Measurements from ENCODE around the gene SIRPB2.
A peak's percentile ranks its signal among the peaks of the same experiment; 100 is the strongest.

Gene SIRPB2

DNA sequence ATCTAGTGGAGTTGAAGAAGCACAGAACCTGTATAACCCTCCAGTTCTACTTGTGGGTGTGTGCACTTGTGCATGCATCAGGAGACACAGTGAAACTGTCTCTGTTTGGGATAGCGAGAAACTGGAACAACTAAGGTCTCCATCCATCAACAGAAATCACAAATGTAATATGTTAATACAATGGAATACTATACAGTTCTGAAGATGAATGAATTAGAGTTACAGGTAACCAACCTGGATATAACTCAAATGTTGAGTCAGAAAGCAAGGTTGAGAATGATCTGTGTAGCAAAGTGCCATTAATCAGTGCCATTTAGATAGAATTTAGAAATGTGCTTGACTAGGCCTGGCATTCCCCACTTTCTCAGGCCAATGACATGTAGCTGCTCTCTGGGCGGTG lies 20.0 kb downstream of the SIRPB2 start:
- no peak for DNase-seq (ENCODE audit: low read depth, low spot score)

DNA sequence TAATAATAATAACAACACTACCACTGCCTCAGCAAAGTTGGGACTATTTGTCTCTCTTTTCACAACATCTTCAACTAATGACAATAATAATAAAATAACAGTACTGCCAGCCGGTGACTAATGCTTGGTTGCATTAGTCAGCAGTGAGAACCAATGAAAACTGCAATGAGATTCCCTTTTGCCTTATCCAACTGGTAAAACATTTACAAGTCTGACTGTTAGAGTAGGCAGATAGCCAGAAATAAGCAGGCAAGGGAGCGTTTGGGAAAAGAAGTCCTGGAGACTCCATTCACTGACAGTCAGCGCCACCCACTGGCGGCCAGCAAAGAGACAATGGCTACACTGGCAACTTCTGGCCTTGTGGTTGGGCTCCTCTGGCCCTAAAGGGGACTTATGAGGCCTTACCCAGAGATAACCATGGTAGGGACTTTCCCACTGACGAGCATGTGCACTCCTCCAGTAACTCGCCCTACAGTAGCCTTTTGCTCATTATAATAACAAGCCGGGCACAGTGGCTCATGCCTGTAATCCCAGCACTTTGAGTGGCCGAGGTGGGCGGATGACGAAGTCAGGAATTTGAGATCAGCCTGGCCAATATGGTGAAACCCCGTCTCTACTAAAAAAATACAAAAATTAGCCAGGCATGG lies 21.2 kb downstream of the SIRPB2 start:
- peak; percentile 65 for DNase-seq (ENCODE audit: low read depth, low spot score)

DNA sequence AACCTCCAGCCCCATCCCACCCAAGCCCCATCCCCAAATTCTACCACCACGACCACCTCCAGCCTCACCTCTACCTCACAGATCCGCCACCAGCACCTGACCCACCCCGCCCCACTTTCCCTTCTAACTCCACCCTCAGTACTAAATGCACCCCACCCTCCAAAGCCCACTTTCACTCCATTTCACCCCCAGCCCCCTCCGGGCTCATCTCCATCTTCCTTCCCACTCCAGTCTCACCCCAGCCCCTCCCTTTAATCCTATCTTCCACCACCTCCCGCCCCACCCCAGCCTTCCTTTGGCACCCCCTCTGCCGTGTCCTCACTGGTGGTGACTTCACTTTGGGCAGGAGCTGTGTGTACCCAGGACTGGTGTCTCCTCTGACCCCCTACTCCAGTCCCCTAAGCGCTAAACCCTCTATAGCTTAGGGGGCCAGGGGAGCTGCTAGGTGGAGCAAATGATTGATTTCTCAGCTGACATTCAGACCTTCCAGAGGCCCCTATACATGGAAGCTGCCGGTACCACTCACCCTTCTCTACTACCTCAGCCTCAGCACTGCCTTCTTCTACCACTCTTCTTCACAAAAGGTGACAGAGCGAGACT lies 21.8 kb downstream of the SIRPB2 start:
- DNase-seq (ENCODE audit: low read depth, low spot score), result no peak

DNA sequence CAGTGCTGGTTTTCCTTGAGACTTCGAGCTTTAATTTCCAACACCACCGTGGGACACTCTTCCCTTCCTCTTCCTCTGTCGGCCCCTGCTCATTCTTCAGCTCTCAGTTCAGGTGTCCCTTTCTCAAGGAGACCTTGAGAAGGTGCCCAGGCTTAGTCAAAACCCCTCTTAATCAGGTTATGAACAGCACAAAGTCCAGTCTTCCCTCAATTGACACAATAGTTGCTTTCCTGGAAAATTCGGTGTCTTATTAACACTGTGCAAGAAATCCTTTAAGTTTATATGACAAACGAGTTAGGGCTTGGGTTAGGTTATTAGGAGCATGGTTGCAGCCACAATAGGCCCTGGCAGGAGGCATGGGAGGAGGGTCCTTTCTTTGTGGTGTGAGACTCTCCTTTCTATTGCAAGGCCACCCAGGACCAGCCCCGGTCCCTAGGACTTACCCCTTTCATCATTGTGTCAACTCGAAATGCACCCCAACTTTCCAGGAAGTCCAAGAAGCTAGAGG lies 23.0 kb downstream of the SIRPB2 start:
- no peak for DNase-seq (ENCODE audit: low read depth, low spot score)

DNA sequence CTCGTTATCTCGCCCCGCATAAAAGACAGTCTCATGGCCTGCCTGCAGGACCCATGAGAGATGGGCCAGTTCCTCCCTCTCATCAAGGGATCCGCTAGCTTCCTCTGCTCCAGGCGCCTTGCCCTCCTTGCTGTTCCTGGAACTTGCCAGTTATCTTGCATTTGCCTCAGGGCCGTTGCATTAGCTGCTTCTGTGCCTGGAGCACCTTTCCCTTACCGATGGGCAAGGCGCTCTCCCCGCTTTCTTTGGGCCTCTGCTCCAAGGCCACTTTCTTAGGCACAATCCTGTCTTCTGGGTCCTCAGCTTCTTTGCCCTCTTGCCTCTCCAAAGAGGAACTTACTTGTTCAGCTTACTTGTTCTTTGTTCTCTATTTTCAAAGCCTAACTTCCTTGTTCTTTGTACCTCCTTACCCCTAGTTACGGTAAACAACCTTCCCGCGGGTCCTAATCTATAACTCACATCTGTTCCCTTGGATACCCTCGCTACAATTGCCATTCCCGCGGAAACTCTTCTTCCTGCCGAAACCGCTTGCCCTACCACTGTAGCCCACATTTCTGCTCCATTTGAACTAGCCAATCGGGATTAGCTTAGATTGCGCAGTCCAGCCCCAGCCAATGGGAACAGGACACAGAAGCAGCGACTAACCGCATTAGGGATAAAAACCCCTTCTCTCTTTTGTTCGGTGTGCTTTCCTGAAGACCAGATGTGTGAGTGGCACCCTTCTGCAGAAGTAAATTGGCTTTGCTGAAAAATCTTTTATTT lies 23.7 kb downstream of the SIRPB2 start:
- no peak for DNase-seq (ENCODE audit: low read depth, low spot score)

DNA sequence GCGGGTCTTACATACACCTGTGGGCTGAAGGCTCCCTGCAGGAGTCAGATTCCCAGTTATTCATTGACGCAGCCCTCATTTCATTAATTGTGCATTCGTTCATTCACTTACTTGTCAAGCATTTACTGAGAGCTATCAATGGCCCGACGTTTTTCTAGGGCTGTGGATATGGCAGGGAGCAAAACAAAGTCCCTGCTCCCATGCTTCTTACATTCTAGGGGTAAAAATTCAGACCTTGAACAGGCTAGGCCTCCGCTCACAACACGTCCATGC lies 24.2 kb downstream of the SIRPB2 start:
- no peak for DNase-seq (ENCODE audit: low read depth, low spot score)

DNA sequence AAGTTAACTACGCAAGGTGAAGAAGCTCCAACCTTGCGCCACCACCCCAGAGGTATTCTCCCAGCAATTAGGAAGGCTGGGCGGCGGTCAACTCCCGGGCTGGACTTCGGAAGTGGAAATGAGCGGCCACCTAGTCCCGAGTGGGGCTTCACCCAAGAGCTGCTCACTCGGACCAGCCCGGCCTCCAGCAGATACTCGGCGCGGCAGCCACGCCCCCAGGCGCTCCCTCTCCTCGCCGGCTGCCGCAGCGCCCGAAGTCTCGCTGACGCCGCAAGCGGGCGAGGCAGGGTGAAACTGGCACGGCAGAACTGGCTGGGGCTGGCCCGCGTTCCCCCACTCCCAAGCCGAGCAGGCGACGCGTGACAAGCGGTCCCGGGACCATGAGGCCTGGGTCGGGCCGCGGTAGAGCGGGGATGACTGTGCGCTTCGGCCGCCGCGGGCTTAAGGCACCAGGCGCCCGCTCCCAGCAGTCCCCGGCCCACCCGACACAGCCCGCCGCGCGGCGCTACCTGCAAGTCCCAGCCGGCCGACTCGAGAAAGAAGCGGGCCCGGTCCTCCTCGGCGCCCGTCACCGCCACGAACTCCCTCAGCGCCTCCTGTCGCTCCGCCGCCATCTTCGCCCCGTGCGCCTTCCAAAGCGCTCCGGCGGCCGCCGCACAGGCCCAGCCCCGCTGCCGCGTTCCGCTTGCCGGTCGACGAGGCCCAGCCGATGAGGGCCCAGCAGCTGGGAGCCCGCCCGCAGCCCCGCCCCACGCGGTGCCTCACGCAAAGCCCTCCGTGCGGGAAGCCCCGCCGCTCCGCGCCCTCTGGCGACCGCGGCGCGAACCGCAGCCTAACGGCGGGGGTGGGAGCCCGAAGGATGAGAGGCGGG lies 24.8 kb downstream of the SIRPB2 start, which contains the start of gene NSFL1C:
TSS of gene NSFL1C (minus strand) at position 639 of the 871 bp plus-strand sequence. CDS start at position 614, 25 bp downstream.
- peak; percentile 42 for DNase-seq (ENCODE audit: low read depth, low spot score)

DNA sequence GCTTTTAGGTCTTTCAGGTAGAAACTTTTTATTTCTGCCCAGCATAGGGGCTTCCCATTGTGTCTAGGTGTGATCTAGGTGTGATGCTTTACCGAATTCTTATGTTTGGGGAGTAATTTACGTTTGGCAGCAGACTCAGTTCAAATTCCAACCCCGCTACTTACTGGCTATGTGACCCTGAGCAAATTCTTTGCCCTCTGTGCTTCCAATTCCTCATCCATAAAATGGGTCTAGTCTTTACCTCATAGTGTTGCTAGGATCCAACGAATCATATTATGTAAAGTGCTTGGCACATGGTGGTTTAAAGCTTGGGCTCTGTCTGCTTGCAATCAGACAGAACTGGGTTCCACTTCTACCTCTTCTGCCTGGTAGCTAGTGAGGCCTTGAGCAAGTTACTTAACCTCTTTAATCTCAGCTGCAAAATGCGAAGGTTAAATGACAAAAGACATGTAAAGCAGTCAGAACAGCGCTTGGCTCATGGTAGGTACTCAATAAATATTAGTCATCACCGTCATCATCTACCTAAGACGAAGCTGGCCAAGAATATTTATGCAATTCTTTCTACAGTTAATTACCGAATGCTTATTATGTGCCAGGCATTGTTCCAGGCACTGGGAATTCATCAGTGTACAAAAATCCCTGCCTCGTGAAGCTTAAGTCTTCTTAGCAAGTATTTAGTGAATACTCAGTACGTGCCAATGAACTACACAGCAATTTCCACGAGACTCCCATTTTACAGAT lies 25.6 kb downstream of the SIRPB2 start:
- DNase-seq (ENCODE audit: low read depth, low spot score), result no peak

DNA sequence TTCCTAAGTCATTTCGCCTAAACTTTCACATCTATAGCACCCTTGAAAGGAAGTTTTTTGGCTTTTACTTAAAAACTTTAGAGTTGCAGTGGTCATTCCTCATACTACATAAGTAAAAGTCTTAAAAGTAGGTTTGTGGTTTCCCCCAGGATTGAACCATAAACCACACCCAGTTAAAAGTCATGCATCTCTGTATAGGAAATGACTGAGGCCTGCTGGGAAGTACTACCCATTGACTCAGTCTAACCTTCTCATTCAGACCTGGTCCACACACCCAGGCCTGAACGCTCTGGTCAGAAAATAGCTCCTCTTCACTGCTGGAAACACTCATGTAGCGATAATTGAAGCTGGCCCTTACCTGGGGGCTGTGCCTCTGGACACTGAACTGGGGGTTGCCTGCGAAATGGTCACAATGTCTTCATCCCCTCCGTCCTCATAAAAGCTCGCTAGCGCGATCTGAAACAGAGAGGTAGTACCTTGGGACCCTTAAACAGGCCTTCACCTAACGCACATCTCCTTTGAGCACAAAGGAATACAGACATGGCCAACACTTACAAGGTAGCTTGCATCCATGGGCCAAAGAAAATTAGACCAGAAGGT lies 27.1 kb downstream of the SIRPB2 start:
- no peak for DNase-seq (ENCODE audit: low read depth, low spot score)

DNA sequence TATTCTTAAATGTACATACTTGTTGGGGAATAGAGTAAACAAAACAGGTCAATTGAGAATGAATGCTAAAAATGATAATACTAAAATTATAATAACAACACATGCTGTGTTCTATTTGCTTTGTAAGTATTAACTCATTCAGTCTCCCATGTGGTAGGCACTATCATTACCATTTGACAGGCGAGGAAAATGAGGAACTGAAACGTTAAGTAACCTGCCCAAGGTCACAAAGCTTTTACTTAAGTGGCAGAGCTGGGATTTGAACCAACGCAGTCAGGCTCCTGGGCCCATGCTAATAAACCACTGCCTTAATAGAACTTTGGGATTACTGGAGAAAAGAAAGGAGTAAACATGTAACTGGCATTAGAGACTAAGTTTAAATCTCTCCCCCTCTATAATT lies 28.4 kb downstream of the SIRPB2 start:
- DNase-seq (ENCODE audit: low read depth, low spot score), result no peak

DNA sequence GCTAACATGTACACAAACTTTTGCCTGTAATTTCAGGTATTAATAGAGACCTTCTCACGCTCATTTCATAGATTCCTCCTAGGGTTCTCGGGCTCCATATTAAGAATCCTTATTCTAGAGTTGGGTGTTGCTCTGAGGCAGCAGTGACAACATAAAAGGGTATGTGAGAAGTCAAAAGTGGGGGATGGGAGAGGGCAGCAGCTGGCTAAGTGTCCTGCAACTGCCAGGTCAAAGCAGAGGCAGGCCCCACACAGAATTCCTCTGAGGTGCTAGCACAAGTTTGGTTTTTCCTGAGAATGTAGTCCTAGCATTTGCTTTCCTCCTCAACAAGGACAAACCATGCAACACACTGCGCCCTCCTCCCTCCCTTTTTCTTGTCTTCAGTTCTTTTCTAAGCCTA lies 29.2 kb downstream of the SIRPB2 start:
- DNase-seq (ENCODE audit: low read depth, low spot score), result no peak

DNA sequence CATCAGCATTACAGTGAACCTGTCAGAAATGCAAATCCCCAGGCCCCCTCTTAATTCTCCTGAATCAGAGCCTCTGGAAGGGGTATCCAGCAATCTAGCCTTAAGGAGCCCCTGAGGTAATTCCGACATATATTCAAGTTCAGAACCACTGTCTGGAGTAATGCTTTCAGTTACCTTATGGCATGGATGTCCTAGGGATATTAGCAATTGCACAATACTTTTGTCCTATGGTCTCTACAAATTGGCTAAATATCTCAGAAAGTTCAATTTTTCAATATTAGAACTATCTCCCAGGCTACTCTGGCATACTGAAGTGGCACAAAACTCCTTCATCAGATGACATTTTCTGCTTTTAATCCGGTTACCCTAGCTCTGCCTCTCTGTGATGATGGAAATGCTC lies 30.9 kb downstream of the SIRPB2 start:
- DNase-seq (ENCODE audit: low read depth, low spot score), result no peak

DNA sequence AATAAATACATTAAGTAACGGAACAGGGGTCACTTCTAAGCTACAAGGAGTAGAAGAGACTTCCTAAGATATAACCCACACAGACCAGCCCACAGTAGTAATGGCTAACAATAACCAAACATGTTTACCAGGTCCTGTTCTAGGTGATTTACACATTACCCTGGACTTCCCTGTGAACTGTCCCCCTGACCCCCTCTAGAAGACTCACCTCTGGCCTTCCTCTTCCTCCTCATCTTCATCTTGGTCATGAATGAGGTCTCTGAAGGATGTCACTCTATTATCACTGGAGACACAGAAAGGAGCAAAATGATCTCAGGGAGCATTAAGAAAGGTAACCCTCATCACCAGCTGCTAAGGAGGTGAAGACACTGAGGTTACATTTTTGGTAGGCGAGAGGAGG lies 33.2 kb downstream of the SIRPB2 start:
- no peak for DNase-seq (ENCODE audit: low read depth, low spot score)

DNA sequence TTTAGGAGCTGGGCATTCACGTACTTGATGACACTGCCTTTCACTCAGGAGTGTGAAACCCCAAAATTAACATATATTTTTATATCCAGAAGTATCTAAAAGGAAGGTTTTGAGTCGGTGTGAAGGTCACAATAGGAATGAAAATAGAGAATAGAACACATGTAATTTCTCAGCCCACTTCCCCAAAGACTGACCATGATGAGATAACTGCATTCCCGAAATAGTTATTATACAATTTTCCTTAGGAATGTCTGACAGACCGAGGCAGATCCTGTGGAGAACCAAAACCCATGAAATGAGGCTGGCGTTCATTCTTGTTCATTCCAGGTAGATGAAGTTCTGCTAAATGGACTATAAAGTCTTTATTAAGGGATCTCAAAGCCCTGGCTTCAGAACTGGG lies 34.9 kb downstream of the SIRPB2 start:
- DNase-seq (ENCODE audit: low read depth, low spot score), result no peak

DNA sequence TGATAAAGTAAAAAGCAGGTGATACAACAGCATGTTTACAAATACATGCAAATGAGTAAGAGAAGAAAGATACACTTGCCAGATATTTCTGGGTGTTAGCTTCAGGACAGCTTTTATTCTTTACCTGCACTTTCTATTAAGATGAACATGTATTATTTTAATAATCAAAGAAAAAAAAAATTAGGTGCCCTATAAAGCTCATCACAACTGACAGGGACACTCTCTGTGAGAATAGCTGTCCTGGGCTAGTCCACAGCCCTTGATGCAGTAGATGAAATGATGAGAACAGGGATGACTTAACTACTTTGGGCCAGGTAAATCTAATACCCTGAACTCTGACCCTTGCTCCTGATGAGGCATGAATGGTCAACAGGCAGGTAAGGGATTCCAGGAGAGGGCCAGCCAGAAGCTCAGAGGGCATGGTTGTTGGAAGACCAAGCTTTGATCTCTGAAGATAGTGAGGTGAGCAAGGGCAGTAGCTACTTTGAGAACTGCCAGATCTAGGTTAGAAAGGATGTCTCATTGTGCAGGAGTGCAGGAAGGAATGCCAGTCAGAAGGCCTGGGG lies 40.2 kb downstream of the SIRPB2 start:
- no peak for DNase-seq (ENCODE audit: low read depth, low spot score)

DNA sequence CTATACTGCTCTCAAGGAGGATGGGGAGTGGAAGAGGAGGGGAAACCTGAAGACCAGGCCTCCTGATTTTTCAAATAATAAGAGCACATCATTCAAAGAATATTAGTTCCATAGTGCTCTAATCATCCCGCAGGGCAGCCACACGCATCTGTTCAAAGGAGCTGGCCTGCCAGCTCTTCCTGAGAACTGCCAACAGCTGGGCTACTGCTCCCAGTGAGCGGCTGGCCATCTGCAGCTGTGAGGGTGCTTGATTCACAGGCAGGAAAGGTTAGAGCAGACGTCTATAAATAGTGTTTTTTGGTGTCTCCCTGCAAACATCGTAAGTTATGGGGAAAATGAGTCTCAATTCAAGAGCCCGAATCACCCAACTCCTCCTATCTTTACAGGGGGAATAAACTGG lies 41.9 kb downstream of the SIRPB2 start:
- no peak for DNase-seq (ENCODE audit: low read depth, low spot score)

DNA sequence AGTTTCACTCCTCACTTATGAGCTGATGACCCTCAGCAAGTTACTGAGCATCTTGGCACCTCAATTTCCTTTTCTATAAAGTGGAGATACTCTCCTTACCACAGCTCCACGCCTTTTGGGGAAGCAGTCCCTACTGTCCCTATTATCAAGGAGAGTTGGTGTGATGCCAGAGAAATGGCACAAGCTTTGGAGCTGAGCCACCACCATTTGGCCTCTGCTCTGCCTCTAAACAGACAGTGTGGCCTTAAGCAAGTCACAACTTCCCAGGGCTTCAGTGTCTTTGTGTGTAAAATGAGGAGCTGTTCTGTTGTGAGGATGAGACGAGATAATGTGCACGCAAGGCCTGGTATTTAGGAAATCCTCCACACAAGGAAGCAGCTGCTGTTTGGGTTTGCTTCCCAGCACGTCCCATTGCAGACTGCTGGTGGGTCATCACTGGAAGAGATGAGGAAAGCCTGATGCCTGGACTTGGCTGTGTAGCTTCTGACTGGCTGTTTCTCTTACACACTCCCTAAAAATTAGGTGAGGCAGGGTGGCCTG lies 43.1 kb downstream of the SIRPB2 start:
- no peak for DNase-seq (ENCODE audit: low read depth, low spot score)

DNA sequence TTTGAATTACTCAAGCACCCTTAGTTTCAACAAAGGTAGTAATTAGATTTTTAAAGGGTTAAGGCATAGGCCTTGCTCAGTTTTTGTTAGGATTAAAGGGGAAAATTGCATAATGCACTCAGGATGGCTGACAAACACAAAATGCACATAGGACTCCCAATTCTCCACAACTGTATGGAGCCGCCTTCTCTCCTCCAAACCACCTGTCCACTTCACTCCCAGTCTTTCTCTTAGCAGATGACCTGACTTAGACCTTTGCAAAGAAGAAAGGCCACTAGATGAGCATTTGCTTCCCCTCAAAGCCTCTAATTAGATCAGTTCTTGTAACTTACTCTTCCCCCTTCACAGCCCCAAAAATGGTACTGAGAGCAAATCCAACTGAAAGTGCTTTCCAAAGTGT lies 44.7 kb downstream of the SIRPB2 start:
- DNase-seq (ENCODE audit: low read depth, low spot score), result no peak

DNA sequence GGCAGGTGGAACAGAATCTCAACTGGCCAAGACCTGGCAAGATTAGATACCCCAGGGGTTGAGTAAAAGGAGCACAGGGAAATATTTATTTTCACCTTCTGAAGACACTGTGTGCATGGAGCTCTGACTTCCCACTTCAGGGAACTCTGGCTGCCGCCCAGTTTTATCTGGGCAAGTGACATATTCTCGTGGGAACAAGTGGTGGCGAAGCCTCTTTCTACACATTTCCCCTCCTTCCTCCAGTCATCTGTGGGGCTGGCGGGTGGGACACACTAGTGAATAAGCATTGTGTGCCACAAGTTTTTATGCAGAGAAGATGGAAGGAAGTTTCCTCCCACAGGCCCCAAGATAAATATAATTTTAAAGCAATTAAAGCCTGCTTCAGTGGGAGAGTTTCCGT lies 48.1 kb downstream of the SIRPB2 start:
- DNase-seq (ENCODE audit: low read depth, low spot score), result no peak

DNA sequence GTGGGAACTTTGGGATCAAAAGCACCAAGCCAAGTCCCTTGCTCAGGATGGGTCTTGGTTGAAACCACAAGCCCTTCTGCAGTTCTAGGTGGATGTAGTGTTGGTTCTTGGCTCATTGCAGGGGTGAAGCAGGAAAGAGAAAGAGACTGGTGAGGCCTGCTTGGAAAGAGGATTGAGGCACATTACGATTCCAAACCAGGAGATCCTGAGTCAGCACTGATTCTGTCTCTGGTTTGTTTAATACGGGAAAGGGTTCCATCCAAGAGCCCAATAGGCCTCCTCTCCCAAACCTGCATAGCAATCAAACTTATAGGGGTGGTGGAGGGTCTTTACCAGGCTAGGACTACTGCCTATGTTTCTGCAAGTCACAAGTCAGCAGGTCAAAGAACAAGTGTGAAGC lies 48.9 kb downstream of the SIRPB2 start:
- DNase-seq (ENCODE audit: low read depth, low spot score), result no peak
